ENCODE measurements around the gene FAM222A. TPM values are rescaled to one million over a fixed set of nuclear protein-coding genes. Genes with fewer than 3 reads are reported as not detected.
A peak's percentile ranks its signal among the peaks of the same experiment; 100 is the strongest.

FAM222A gene
- total RNA-seq, 4 donors from 2014 or later, result 7.0 to 24.3 (median 13.5) TPM

- in situ Hi-C loops (cut with MboI; ENCODE audit: low sequenced_read_pairs in 4 of 4), result no loop called here
- Histone ChIP-seq H3K27ac (no peak overlapping the region), H3K9me3 (no peaks in the 10 kb centered on the region), H3K4me3 (no peak overlapping the region), H3K4me1 (peaks cover 5 to 14% of the 10 kb centered on the region in 2 donors), H3K27me3 (no peaks in the 10 kb centered on the region), H3K36me3 (no peaks in the 10 kb centered on the region)
- intact Hi-C loops (cut with DNase I; ENCODE audit: low total_unique reads), result no loop called here
- TF ChIP-seq POLR2A (IDR thresholded peaks at IDR 0.05) (no peak), CTCF (IDR thresholded peaks at IDR 0.05 in 4 of 5, conservative IDR thresholded peaks at IDR 0.05 in 1 of 5) (no peak)
- no peak for DNase-seq
- ATAC-seq, result no peak
Observed at GRCh38 chr12:109729371-109729781, 15.8 kb downstream of the FAM222A start.

- TF ChIP-seq CTCF (IDR thresholded peaks at IDR 0.05 in 4 of 5, conservative IDR thresholded peaks at IDR 0.05 in 1 of 5), result no peak
- no peak for TF ChIP-seq POLR2A (IDR thresholded peaks at IDR 0.05)
- intact Hi-C loops (cut with DNase I; ENCODE audit: low total_unique reads), result no loop called here
- no peak for DNase-seq
- no peaks in the 10 kb centered on the region for H3K27me3 ChIP-seq
- ATAC-seq, result no peak
- H3K9me3 ChIP-seq, result no peaks in the 10 kb centered on the region
- H3K27ac ChIP-seq, result no peak overlapping the region
- peaks cover 5 to 14% of the 10 kb centered on the region in 2 donors for H3K4me1 ChIP-seq
- no peaks in the 10 kb centered on the region for H3K36me3 ChIP-seq
- in situ Hi-C loops (cut with MboI; ENCODE audit: low sequenced_read_pairs in 4 of 4), result no loop called here
- no peak overlapping the region for H3K4me3 ChIP-seq
Observed at GRCh38 chr12:109729801-109730200, 16.2 kb downstream of the FAM222A start.

GRCh38 chr12:109730306-109731145 is 16.9 kb downstream of the FAM222A start:
- Histone ChIP-seq H3K27ac (no peak overlapping the region), H3K4me1 (peaks cover 5 to 14% of the 10 kb centered on the region in 2 donors), H3K27me3 (no peaks in the 10 kb centered on the region), H3K36me3 (no peaks in the 10 kb centered on the region), H3K9me3 (no peaks in the 10 kb centered on the region), H3K4me3 (no peak overlapping the region)
- ATAC-seq, result no peak
- intact Hi-C loops (cut with DNase I; ENCODE audit: low total_unique reads), result no loop called here
- peak in 1 of 2 donors; percentile 6 for DNase-seq
- in situ Hi-C loops (cut with MboI; ENCODE audit: low sequenced_read_pairs in 4 of 4), result no loop called here
- TF ChIP-seq POLR2A (IDR thresholded peaks at IDR 0.05) (no peak), CTCF (IDR thresholded peaks at IDR 0.05 in 4 of 5, conservative IDR thresholded peaks at IDR 0.05 in 1 of 5) (no peak)

- Histone ChIP-seq H3K27me3 (no peaks in the 10 kb centered on the region), H3K4me3 (no peak overlapping the region), H3K27ac (no peak overlapping the region), H3K9me3 (no peaks in the 10 kb centered on the region), H3K4me1 (peaks cover 5 to 14% of the 10 kb centered on the region in 2 donors), H3K36me3 (no peaks in the 10 kb centered on the region)
- no peak for TF ChIP-seq POLR2A (IDR thresholded peaks at IDR 0.05)
- no peak for TF ChIP-seq CTCF (IDR thresholded peaks at IDR 0.05 in 4 of 5, conservative IDR thresholded peaks at IDR 0.05 in 1 of 5)
- peak in 1 of 2 donors; percentile 5 for DNase-seq
- intact Hi-C loops (cut with DNase I; ENCODE audit: low total_unique reads), result no loop called here
- in situ Hi-C loops (cut with MboI; ENCODE audit: low sequenced_read_pairs in 4 of 4), result no loop called here
- ATAC-seq, result no peak
Observed at GRCh38 chr12:109731231-109731731, 17.7 kb downstream of the FAM222A start.

Measured in gastrocnemius medialis (tissue), 4 donors.